MM.1S (cell line): ENCODE measurements around the gene SYTL3.

ENCODE experiments used
- EZH2phosphoT487 ChIP-seq: fragments of 300-600 bp; sonication (generic); IDR thresholded peaks from 2 replicates; pipeline ENCODE4 v1.6.1; 2018; ENCODE audit warnings: antibody characterized with exemption, low read length
- TF ChIP-seq, protein P1 (sequence below): fragments of 300-600 bp; sonication (generic); IDR thresholded peaks from 2 replicates; pipeline ENCODE4 v1.5.1; 2016; ENCODE audit warnings: antibody characterized with exemption, low read length, mixed read lengths

GRCh38 chr6:158705386-158706126, 55.7 kb downstream of the SYTL3 start:
- TF ChIP-seq, protein P1, sequence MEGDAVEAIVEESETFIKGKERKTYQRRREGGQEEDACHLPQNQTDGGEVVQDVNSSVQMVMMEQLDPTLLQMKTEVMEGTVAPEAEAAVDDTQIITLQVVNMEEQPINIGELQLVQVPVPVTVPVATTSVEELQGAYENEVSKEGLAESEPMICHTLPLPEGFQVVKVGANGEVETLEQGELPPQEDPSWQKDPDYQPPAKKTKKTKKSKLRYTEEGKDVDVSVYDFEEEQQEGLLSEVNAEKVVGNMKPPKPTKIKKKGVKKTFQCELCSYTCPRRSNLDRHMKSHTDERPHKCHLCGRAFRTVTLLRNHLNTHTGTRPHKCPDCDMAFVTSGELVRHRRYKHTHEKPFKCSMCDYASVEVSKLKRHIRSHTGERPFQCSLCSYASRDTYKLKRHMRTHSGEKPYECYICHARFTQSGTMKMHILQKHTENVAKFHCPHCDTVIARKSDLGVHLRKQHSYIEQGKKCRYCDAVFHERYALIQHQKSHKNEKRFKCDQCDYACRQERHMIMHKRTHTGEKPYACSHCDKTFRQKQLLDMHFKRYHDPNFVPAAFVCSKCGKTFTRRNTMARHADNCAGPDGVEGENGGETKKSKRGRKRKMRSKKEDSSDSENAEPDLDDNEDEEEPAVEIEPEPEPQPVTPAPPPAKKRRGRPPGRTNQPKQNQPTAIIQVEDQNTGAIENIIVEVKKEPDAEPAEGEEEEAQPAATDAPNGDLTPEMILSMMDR: no peak
- no peak for TF ChIP-seq EZH2phosphoT487
